ENCODE results near the gene CCDC186. TPM values are rescaled to one million over a fixed set of nuclear protein-coding genes. Genes with fewer than 3 reads are reported as not detected.

Gene CCDC186
- total RNA-seq, 2 donors from 2014 or later, result 13.0 to 17.1 TPM

GRCh38 chr10:114095559-114096337 lies 78.3 kb downstream of the CCDC186 start:
- Histone ChIP-seq H3K27ac (no peak overlapping the region), H3K4me3 (no peak overlapping the region), H3K9me3 (no peaks in the 10 kb centered on the region), H3K27me3 (no peaks in the 10 kb centered on the region), H3K36me3 (no peaks in the 10 kb centered on the region), H3K4me1 (peaks cover 0 to 4% of the 10 kb centered on the region in 2 donors)
- no peak for TF ChIP-seq CTCF (IDR thresholded peaks at IDR 0.05)
- no peak for DNase-seq (ENCODE audit: low spot score)

DNA sequence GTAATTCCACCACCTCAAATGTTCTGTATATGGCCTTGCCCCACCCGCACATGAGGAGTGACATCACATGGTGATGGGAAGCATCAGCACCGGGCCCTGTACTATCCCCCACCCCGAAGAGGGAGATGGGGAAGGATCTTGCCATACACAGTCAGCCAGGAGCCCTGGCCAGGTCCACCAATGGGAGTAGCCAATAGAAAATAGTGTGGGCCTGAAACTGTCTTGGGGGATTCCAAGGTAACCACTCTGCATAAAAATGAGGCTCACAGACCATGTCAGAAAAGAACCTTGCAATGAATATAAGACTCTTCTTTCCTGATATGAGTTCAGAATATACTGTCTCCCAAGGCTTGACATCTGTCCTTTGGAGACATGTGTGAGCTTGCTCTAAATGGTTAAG lies 79.2 kb downstream of the CCDC186 start:
- H3K36me3 ChIP-seq, result no peaks in the 10 kb centered on the region
- DNase-seq (ENCODE audit: low spot score), result no peak
- H3K27ac ChIP-seq, result no peak overlapping the region
- no peaks in the 10 kb centered on the region for H3K4me1 ChIP-seq
- TF ChIP-seq CTCF (IDR thresholded peaks at IDR 0.05), result no peak
- H3K4me3 ChIP-seq, result no peak overlapping the region
- H3K27me3 ChIP-seq, result no peaks in the 10 kb centered on the region
- no peaks in the 10 kb centered on the region for H3K9me3 ChIP-seq

DNA sequence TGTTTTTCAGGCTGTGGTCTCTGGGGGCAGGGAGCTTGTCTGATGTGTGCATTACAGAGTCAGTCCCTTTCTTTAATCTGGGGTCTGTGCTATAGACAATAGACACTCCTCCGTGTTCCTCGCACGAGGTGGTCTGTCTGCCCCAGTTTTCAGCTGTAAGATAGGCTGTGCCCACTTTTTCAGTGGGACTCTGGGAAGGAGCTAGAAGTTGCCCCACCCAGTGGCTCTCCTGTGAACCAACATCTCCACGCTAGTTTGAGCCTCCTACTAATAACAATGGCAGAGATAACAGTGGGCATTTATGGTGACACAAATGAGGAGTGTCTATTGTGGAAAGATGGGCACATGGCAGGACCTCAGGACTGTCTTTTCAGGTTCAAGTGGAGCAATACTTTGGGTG lies 86.3 kb downstream of the CCDC186 start:
- H3K36me3 ChIP-seq, result no peaks in the 10 kb centered on the region
- H3K27me3 ChIP-seq, result no peaks in the 10 kb centered on the region
- no peak for TF ChIP-seq CTCF (IDR thresholded peaks at IDR 0.05)
- no peak for DNase-seq (ENCODE audit: low spot score)
- H3K4me3 ChIP-seq, result no peak overlapping the region
- H3K9me3 ChIP-seq, result no peaks in the 10 kb centered on the region
- no peak overlapping the region for H3K27ac ChIP-seq
- no peaks in the 10 kb centered on the region for H3K4me1 ChIP-seq

GRCh38 chr10:114087255-114087654 lies 86.7 kb downstream of the CCDC186 start:
- Histone ChIP-seq H3K9me3 (no peaks in the 10 kb centered on the region), H3K4me1 (no peaks in the 10 kb centered on the region), H3K27me3 (no peaks in the 10 kb centered on the region), H3K36me3 (no peaks in the 10 kb centered on the region), H3K27ac (no peak overlapping the region), H3K4me3 (no peak overlapping the region)
- DNase-seq (ENCODE audit: low spot score), result no peak
- TF ChIP-seq CTCF (IDR thresholded peaks at IDR 0.05), result no peak

- no peak for DNase-seq (ENCODE audit: low spot score)
- H3K9me3 ChIP-seq, result no peaks in the 10 kb centered on the region
- H3K4me1 ChIP-seq, result no peaks in the 10 kb centered on the region
- H3K36me3 ChIP-seq, result no peaks in the 10 kb centered on the region
- no peaks in the 10 kb centered on the region for H3K27me3 ChIP-seq
- no peak overlapping the region for H3K27ac ChIP-seq
- no peak for TF ChIP-seq CTCF (IDR thresholded peaks at IDR 0.05)
- no peak overlapping the region for H3K4me3 ChIP-seq
Observed at GRCh38 chr10:114084215-114084614, 89.8 kb downstream of the CCDC186 start.

DNA sequence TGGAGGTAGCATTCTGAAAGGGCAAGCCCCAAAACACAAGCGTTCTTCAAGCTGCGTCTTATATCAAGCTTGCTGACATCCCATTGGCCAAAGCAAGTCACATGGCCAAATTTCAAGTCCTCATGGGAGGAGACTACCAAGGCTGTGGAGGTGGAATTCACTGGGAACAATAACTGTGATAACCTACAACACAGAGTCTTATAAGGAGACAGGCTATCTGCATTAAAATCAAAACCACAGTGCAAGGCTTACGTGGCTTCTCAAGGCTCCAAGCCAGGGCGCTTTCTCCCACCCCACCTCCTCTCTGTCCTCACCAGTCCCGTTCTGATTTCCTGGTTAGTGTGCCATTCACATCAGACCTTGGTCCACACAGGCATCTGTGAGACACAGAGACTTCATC lies 91.0 kb downstream of the CCDC186 start:
- no peaks in the 10 kb centered on the region for H3K27me3 ChIP-seq
- DNase-seq (ENCODE audit: low spot score), result no peak
- H3K4me1 ChIP-seq, result no peaks in the 10 kb centered on the region
- no peak overlapping the region for H3K4me3 ChIP-seq
- no peaks in the 10 kb centered on the region for H3K9me3 ChIP-seq
- no peaks in the 10 kb centered on the region for H3K36me3 ChIP-seq
- no peak for TF ChIP-seq CTCF (IDR thresholded peaks at IDR 0.05)
- no peak overlapping the region for H3K27ac ChIP-seq
